ENCODE data around the gene IL3. TPM values are rescaled to one million over a fixed set of nuclear protein-coding genes. Genes with fewer than 3 reads are reported as not detected.

Gene IL3
- total and polyA plus RNA-seq, 2 of the 4 experiments (the other 2 are of a cell fraction) = not detected

- H4K91ac ChIP-seq (ENCODE audit: insufficient read depth, low read depth, low read length) = no peak overlapping the region
- WGBS, 2 experiments (ENCODE audit: extremely low coverage in 2 of 2, insufficient read length in 1 of 2) = 29% methylated on average over 2 of the region's 7 CpGs; no CpG with 5 or more reads in 1 of the 2 experiments
- H4K20me1 ChIP-seq (ENCODE audit: insufficient read depth, low read length) = no peaks in the 10 kb centered on the region
- H3K27ac ChIP-seq (ENCODE audit: insufficient read depth, low read length) = no peak overlapping the region
- no peaks in the 10 kb centered on the region for H3K4me1 ChIP-seq (ENCODE audit: control insufficient read depth, insufficient read depth, low read length)
- H2BK15ac ChIP-seq (ENCODE audit: low read depth, low read length) = no peak overlapping the region
- H3K79me1 ChIP-seq (ENCODE audit: low read depth in 1 of 2, low read length in 2 of 2) = no peaks in the 10 kb centered on the region
- no peak overlapping the region for H2AFZ ChIP-seq (replicated peaks; ENCODE audit: low read length, poor library complexity)
- intact Hi-C loops (cut with micrococcal nuclease) = no loop called here
- no peak overlapping the region for H2AK5ac ChIP-seq (ENCODE audit: low read depth, low read length)
- ATAC-seq (ENCODE audit: low read depth) = no peak
- H3K23ac ChIP-seq (ENCODE audit: low read depth, low read length) = no peak overlapping the region
- H2AK9ac ChIP-seq (replicated peaks; ENCODE audit: low read depth, low read length, poor library complexity) = no peak overlapping the region
- no peak for TF ChIP-seq NFE2L2 (IDR thresholded peaks at IDR 0.05; ENCODE audit: low read depth, low read length)
- TF ChIP-seq MAZ (IDR thresholded peaks at IDR 0.05; ENCODE audit: borderline replicate concordance, low read depth, low read length) = no peak
- no peak for TF ChIP-seq RAD21 (IDR thresholded peaks at IDR 0.05; ENCODE audit: low read length)
- TF ChIP-seq BHLHE40 (IDR thresholded peaks at IDR 0.05; ENCODE audit: low read depth, low read length) = no peak
- TF ChIP-seq USF2 (IDR thresholded peaks at IDR 0.05; ENCODE audit: low read depth, low read length) = no peak
- no peak for TF ChIP-seq MXI1 (IDR thresholded peaks at IDR 0.05; ENCODE audit: borderline replicate concordance, low read depth, low read length)
- TF ChIP-seq FOS (IDR thresholded peaks at IDR 0.05; ENCODE audit: low read depth, low read length) = no peak
- no peak for TF ChIP-seq RCOR1 (IDR thresholded peaks at IDR 0.05; ENCODE audit: insufficient replicate concordance, low read length)
- TF ChIP-seq POLR2A (IDR thresholded peaks at IDR 0.05; ENCODE audit: low read depth, low read length) = no peak
- no peak for TF ChIP-seq ELK1 (IDR thresholded peaks at IDR 0.05; ENCODE audit: borderline replicate concordance, low read depth, low read length)
- no peak for TF ChIP-seq CHD1 (IDR thresholded peaks at IDR 0.05; ENCODE audit: low read depth, low read length)
- no peak for TF ChIP-seq CTCF (conservative IDR thresholded peaks at IDR 0.05; ENCODE audit: low read depth, low read length)
- TF ChIP-seq MAFK (IDR thresholded peaks at IDR 0.05; ENCODE audit: low read depth, low read length) = no peak
- no peak for TF ChIP-seq SMC3 (IDR thresholded peaks at IDR 0.05; ENCODE audit: low read depth, low read length)
- TF ChIP-seq CEBPB (IDR thresholded peaks at IDR 0.05; ENCODE audit: low read depth, low read length) = no peak
- no peak for TF ChIP-seq RFX5 (IDR thresholded peaks at IDR 0.05; ENCODE audit: low read depth, low read length)
- in situ Hi-C loops (cut with MboI; ENCODE audit: low sequenced_read_pairs) = no loop called here
- dilution Hi-C loops (cut with HindIII; ENCODE audit: low sequenced_read_pairs, unreplicated experiment) = no loop called here
- no peak overlapping the region for H3K4me2 ChIP-seq (ENCODE audit: low read depth, low read length)
- ChIA-PET CTCF (no interaction called here), POLR2A (ENCODE audit: unreplicated experiment) (no interaction called here)
- H2BK120ac ChIP-seq (ENCODE audit: low read depth, low read length) = no peak overlapping the region
- no peak overlapping the region for H3K9ac ChIP-seq (ENCODE audit: low read depth, low read length)
- no peak overlapping the region for H4K5ac ChIP-seq (ENCODE audit: low read depth, low read length)
- no peak overlapping the region for H2BK20ac ChIP-seq (ENCODE audit: low read depth, low read length)
- H3K14ac ChIP-seq (replicated peaks; ENCODE audit: low read depth, low read length) = no peak overlapping the region
- no peak overlapping the region for H3K56ac ChIP-seq (ENCODE audit: extremely low read depth, insufficient read depth, low read length)
- no peak for DNase-seq
- peaks cover 21% of the 10 kb centered on the region for H3K27me3 ChIP-seq (ENCODE audit: control insufficient read depth, insufficient read depth, low read length)
- no peak overlapping the region for H4K8ac ChIP-seq (ENCODE audit: low read depth in 2 of 2, low read length in 2 of 2)
- no peak overlapping the region for H3K18ac ChIP-seq (ENCODE audit: low read depth, low read length)
- BruUV-seq (replicated peaks) = no TSS peak
- no peak overlapping the region for H3K4me3 ChIP-seq (ENCODE audit: insufficient read depth, low read depth, low read length)
- H3K9me3 ChIP-seq (ENCODE audit: control insufficient read depth, insufficient read depth, low read length) = no peaks in the 10 kb centered on the region
- H3K36me3 ChIP-seq (ENCODE audit: control insufficient read depth, insufficient read depth, low read length) = no peaks in the 10 kb centered on the region
- no peak overlapping the region for H3K4ac ChIP-seq (ENCODE audit: low read depth, low read length)
- no peak overlapping the region for H2BK5ac ChIP-seq (ENCODE audit: low read depth, low read length, poor library complexity, severe bottlenecking)
- H3K9me1 ChIP-seq (ENCODE audit: insufficient read depth, low read length) = no peaks in the 10 kb centered on the region
Observed at GRCh38 chr5:132046880-132047299, 13.6 kb upstream of the IL3 start.
